Transverse colon (tissue), 3 donors: Measurements from ENCODE around the gene KCNK13.

Experiments
- CTCF ChIP-seq, 5 experiments: fragments of 200-600 bp in 3 of 5; fragments of 450-650 bp in 2 of 5; sonication (generic) in 3 of 5; IDR thresholded peaks; 1 replicate in 2 of 5; 2 replicates in 3 of 5; pipeline ENCODE4 v1.5.1; 2016 to 2017; ENCODE audit warnings: antibody characterized with exemption in 5 of 5, inconsistent platforms in 3 of 5, mild to moderate bottlenecking in 2 of 5, moderate library complexity in 1 of 5
- EP300 ChIP-seq: sonication (generic); formaldehyde crosslinking; IDR thresholded peaks from one replicate; pipeline ENCODE4 v1.6.1; 2017; ENCODE audit warnings: antibody characterized with exemption, low read depth

- TF ChIP-seq CTCF (IDR thresholded peaks at IDR 0.05) (no peak), EP300 (no peak)
Measured at GRCh38 chr14:90177539-90178189, 115.9 kb downstream of the KCNK13 start.
